ENCODE data around the gene MOSPD2.

Gene MOSPD2

GRCh38 chrX:14932136-14932535 is 58.9 kb downstream of the MOSPD2 start:
- H3K4me3 ChIP-seq (ENCODE audit: low read depth, low read length), result no peak overlapping the region
- H3K36me3 ChIP-seq (ENCODE audit: control insufficient read depth, insufficient read depth, low read length), result no peaks in the 10 kb centered on the region
- no peak overlapping the region for H3K9ac ChIP-seq (ENCODE audit: low read depth, low read length)
- H3K9me3 ChIP-seq (ENCODE audit: control insufficient read depth, insufficient read depth, low read length), result no peaks in the 10 kb centered on the region
- H3K4me1 ChIP-seq (ENCODE audit: control insufficient read depth, insufficient read depth, low read length), result peaks cover 7% of the 10 kb centered on the region
- no peak overlapping the region for H3K27ac ChIP-seq (ENCODE audit: low read depth, low read length)
- peaks cover 2% of the 10 kb centered on the region; the same call in 1 of the 2 replicates for H3K27me3 ChIP-seq (ENCODE audit: control insufficient read depth, insufficient read depth, low read length)

- H3K9ac ChIP-seq (ENCODE audit: low read depth, low read length), result no peak overlapping the region
Observed at GRCh38 chrX:14934423-14934822, 61.2 kb downstream of the MOSPD2 start.

GRCh38 chrX:14936561-14936960 is 63.3 kb downstream of the MOSPD2 start:
- no peaks in the 10 kb centered on the region for H3K36me3 ChIP-seq (ENCODE audit: control insufficient read depth, insufficient read depth, low read length)
- H3K27ac ChIP-seq (ENCODE audit: low read depth, low read length), result no peak overlapping the region

More at GRCh38 chrX:14934423-14934822, 61.2 kb downstream of the MOSPD2 start:
- no peak overlapping the region for H3K4me3 ChIP-seq (ENCODE audit: low read depth, low read length)
- no peaks in the 10 kb centered on the region for H3K36me3 ChIP-seq (ENCODE audit: control insufficient read depth, insufficient read depth, low read length)
- peaks cover 2% of the 10 kb centered on the region; the same call in 1 of the 2 replicates for H3K27me3 ChIP-seq (ENCODE audit: control insufficient read depth, insufficient read depth, low read length)
- H3K4me1 ChIP-seq (ENCODE audit: control insufficient read depth, insufficient read depth, low read length), result peaks cover 7% of the 10 kb centered on the region
- no peaks in the 10 kb centered on the region for H3K9me3 ChIP-seq (ENCODE audit: control insufficient read depth, insufficient read depth, low read length)
- H3K27ac ChIP-seq (ENCODE audit: low read depth, low read length), result no peak overlapping the region

GRCh38 chrX:14939644-14940043 is 66.4 kb downstream of the MOSPD2 start:
- Histone ChIP-seq H3K36me3 (ENCODE audit: control insufficient read depth, insufficient read depth, low read length) (no peaks in the 10 kb centered on the region), H3K4me1 (ENCODE audit: control insufficient read depth, insufficient read depth, low read length) (peaks cover 5% of the 10 kb centered on the region; the same call in 1 of the 2 replicates), H3K9me3 (ENCODE audit: control insufficient read depth, insufficient read depth, low read length) (no peaks in the 10 kb centered on the region), H3K27ac (ENCODE audit: low read depth, low read length) (no peak overlapping the region), H3K4me3 (ENCODE audit: low read depth, low read length) (no peak overlapping the region), H3K9ac (ENCODE audit: low read depth, low read length) (no peak overlapping the region), H3K27me3 (ENCODE audit: control insufficient read depth, insufficient read depth, low read length) (no peaks in the 10 kb centered on the region)

More at GRCh38 chrX:14936561-14936960, 63.3 kb downstream of the MOSPD2 start:
- Histone ChIP-seq H3K9me3 (ENCODE audit: control insufficient read depth, insufficient read depth, low read length) (no peaks in the 10 kb centered on the region), H3K27me3 (ENCODE audit: control insufficient read depth, insufficient read depth, low read length) (no peaks in the 10 kb centered on the region; the same call in 1 of the 2 replicates), H3K4me3 (ENCODE audit: low read depth, low read length) (no peak overlapping the region), H3K4me1 (ENCODE audit: control insufficient read depth, insufficient read depth, low read length) (peaks cover 13% of the 10 kb centered on the region), H3K9ac (ENCODE audit: low read depth, low read length) (no peak overlapping the region)

GRCh38 chrX:14941301-14941700 is 68.1 kb downstream of the MOSPD2 start:
- Histone ChIP-seq H3K9ac (ENCODE audit: low read depth, low read length) (no peak overlapping the region), H3K27ac (ENCODE audit: low read depth, low read length) (no peak overlapping the region), H3K36me3 (ENCODE audit: control insufficient read depth, insufficient read depth, low read length) (no peaks in the 10 kb centered on the region), H3K4me3 (ENCODE audit: low read depth, low read length) (no peak overlapping the region), H3K4me1 (ENCODE audit: control insufficient read depth, insufficient read depth, low read length) (peaks cover 5% of the 10 kb centered on the region; the same call in 1 of the 2 replicates), H3K27me3 (ENCODE audit: control insufficient read depth, insufficient read depth, low read length) (no peaks in the 10 kb centered on the region), H3K9me3 (ENCODE audit: control insufficient read depth, insufficient read depth, low read length) (no peaks in the 10 kb centered on the region)

GRCh38 chrX:14942341-14942740 is 69.1 kb downstream of the MOSPD2 start:
- Histone ChIP-seq H3K9ac (ENCODE audit: low read depth, low read length) (no peak overlapping the region), H3K27me3 (ENCODE audit: control insufficient read depth, insufficient read depth, low read length) (no peaks in the 10 kb centered on the region), H3K4me3 (ENCODE audit: low read depth, low read length) (no peak overlapping the region), H3K9me3 (ENCODE audit: control insufficient read depth, insufficient read depth, low read length) (no peaks in the 10 kb centered on the region), H3K27ac (ENCODE audit: low read depth, low read length) (no peak overlapping the region), H3K4me1 (ENCODE audit: control insufficient read depth, insufficient read depth, low read length) (peaks cover 5% of the 10 kb centered on the region; the same call in 1 of the 2 replicates), H3K36me3 (ENCODE audit: control insufficient read depth, insufficient read depth, low read length) (no peaks in the 10 kb centered on the region)

- no peak overlapping the region for H3K4me3 ChIP-seq (ENCODE audit: low read depth, low read length)
- no peak overlapping the region for H3K27ac ChIP-seq (ENCODE audit: low read depth, low read length)
- H3K27me3 ChIP-seq (ENCODE audit: control insufficient read depth, insufficient read depth, low read length), result no peaks in the 10 kb centered on the region; the same call in 1 of the 2 replicates
- H3K9ac ChIP-seq (ENCODE audit: low read depth, low read length), result no peak overlapping the region
- H3K9me3 ChIP-seq (ENCODE audit: control insufficient read depth, insufficient read depth, low read length), result no peaks in the 10 kb centered on the region
- H3K4me1 ChIP-seq (ENCODE audit: control insufficient read depth, insufficient read depth, low read length), result peaks cover 5% of the 10 kb centered on the region; the same call in 1 of the 2 replicates
- H3K36me3 ChIP-seq (ENCODE audit: control insufficient read depth, insufficient read depth, low read length), result no peaks in the 10 kb centered on the region
Observed at GRCh38 chrX:14943962-14944361, 70.7 kb downstream of the MOSPD2 start.

GRCh38 chrX:14946606-14947155 is 73.5 kb downstream of the MOSPD2 start:
- no peaks in the 10 kb centered on the region; the same call in 1 of the 2 replicates for H3K27me3 ChIP-seq (ENCODE audit: control insufficient read depth, insufficient read depth, low read length)
- no peaks in the 10 kb centered on the region for H3K9me3 ChIP-seq (ENCODE audit: control insufficient read depth, insufficient read depth, low read length)
- no peak overlapping the region for H3K9ac ChIP-seq (ENCODE audit: low read depth, low read length)
- no peaks in the 10 kb centered on the region for H3K36me3 ChIP-seq (ENCODE audit: control insufficient read depth, insufficient read depth, low read length)
- no peaks in the 10 kb centered on the region for H3K4me1 ChIP-seq (ENCODE audit: control insufficient read depth, insufficient read depth, low read length)
- no peak overlapping the region for H3K27ac ChIP-seq (ENCODE audit: low read depth, low read length)
- H3K4me3 ChIP-seq (ENCODE audit: low read depth, low read length), result no peak overlapping the region

- H3K4me3 ChIP-seq (ENCODE audit: low read depth, low read length), result no peak overlapping the region
- no peaks in the 10 kb centered on the region for H3K36me3 ChIP-seq (ENCODE audit: control insufficient read depth, insufficient read depth, low read length)
- H3K27me3 ChIP-seq (ENCODE audit: control insufficient read depth, insufficient read depth, low read length), result no peaks in the 10 kb centered on the region; the same call in 1 of the 2 replicates
- no peak overlapping the region for H3K9ac ChIP-seq (ENCODE audit: low read depth, low read length)
- H3K4me1 ChIP-seq (ENCODE audit: control insufficient read depth, insufficient read depth, low read length), result no peaks in the 10 kb centered on the region
- no peak overlapping the region for H3K27ac ChIP-seq (ENCODE audit: low read depth, low read length)
- peaks cover 5% of the 10 kb centered on the region for H3K9me3 ChIP-seq (ENCODE audit: control insufficient read depth, insufficient read depth, low read length)
Observed at GRCh38 chrX:14948691-14949090, 75.5 kb downstream of the MOSPD2 start.

GRCh38 chrX:14956813-14957582 is 83.8 kb downstream of the MOSPD2 start:
- H3K4me3 ChIP-seq (ENCODE audit: low read depth, low read length), result no peak overlapping the region
- H3K36me3 ChIP-seq (ENCODE audit: control insufficient read depth, insufficient read depth, low read length), result no peaks in the 10 kb centered on the region
- peaks cover 16% of the 10 kb centered on the region for H3K9me3 ChIP-seq (ENCODE audit: control insufficient read depth, insufficient read depth, low read length)
- H3K9ac ChIP-seq (ENCODE audit: low read depth, low read length), result no peak overlapping the region
- H3K27ac ChIP-seq (ENCODE audit: low read depth, low read length), result no peak overlapping the region
- no peaks in the 10 kb centered on the region for H3K4me1 ChIP-seq (ENCODE audit: control insufficient read depth, insufficient read depth, low read length)
- no peaks in the 10 kb centered on the region for H3K27me3 ChIP-seq (ENCODE audit: control insufficient read depth, insufficient read depth, low read length)
